HCT116 (cell line): Measurements from ENCODE around the gene SLC22A12.

Experiments
- CTCF ChIP-seq, 3 experiments: fragments of 200-600 bp in 1 of 3; sonication (generic) in 1 of 3; IDR thresholded peaks in 2 of 3; conservative IDR thresholded peaks in 1 of 3; 2 replicates each; pipeline ENCODE4 v1.5.1; 2012 to 2017; ENCODE audit warnings: low read depth in 2 of 3, low read length in 2 of 3, antibody characterized with exemption in 1 of 3, borderline replicate concordance in 1 of 3, control low read depth in 1 of 3, mild to moderate bottlenecking in 1 of 3, mixed read lengths in 1 of 3, mixed run types in 1 of 3, moderate library complexity in 1 of 3; ENCODE audit not compliant: insufficient read depth in 1 of 3
- JUND ChIP-seq: IDR thresholded peaks from 2 replicates; pipeline ENCODE4 v1.6.1; 2012
- POLR2A ChIP-seq: IDR thresholded peaks from 2 replicates; pipeline ENCODE4 v1.7.0; 2011; ENCODE audit warnings: borderline replicate concordance; ENCODE audit not compliant: insufficient read depth, insufficient read length; ENCODE audit errors: extremely low read depth
- YY1 ChIP-seq: IDR thresholded peaks from 2 replicates; pipeline ENCODE4 v1.6.1; 2011; ENCODE audit warnings: low read length, low read depth, moderate library complexity, mild to moderate bottlenecking; ENCODE audit not compliant: insufficient replicate concordance; ENCODE audit errors: extremely low read depth

DNA sequence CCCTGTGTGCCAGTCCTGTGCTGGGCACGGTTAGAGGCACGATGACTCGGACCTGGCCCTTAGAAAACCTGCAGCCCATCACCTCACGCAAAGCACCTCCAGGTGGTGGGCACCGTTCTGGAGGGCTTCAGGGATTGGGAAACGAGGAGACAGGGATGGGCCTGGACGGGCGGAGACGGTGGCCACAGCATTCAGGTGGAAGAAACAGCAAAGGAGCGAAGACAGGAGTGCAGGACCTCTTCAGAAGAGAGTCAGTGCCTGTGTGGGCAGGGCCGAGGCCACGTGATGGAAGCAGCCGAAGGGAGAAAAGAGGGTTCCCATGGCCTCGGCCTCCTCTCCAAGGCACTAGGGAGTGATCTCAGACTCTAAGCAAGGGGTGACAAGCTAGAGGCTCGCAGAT is 8.1 kb upstream of the SLC22A12 start:
- TF ChIP-seq JUND (no peak), CTCF (IDR thresholded peaks at IDR 0.05 in 2 of 3, conservative IDR thresholded peaks at IDR 0.05 in 1 of 3; ENCODE audit: borderline replicate concordance in 1 of 3, insufficient read depth in 1 of 3, low read depth in 2 of 3, low read length in 2 of 3) (no peak), POLR2A (no peak), YY1 (no peak)
